Lower lobe of right lung (tissue), 2 donors: ENCODE data around the gene KRTAP9-8. TPM values are rescaled to one million over a fixed set of nuclear protein-coding genes. Genes with fewer than 3 reads are reported as not detected.
"Not testable (repeated sequence)": the region's sequence is repeated elsewhere in the genome, so short reads cannot be mapped to it uniquely, and the experiment has no call there.

Experiments used
- ATAC-seq, 2 donors: fragments of 200-7000 bp; cut with Tn5 transposase; one replicate each; pipeline ENCODE4 v1.9.1; 2020 to 2022; ENCODE audit warnings: mild to moderate bottlenecking in 2 of 2, moderate library complexity in 2 of 2
- DNase-seq: peaks from one replicate; pipeline ENCODE4 v3.0.0-alpha.2; 2020
- H3K27ac ChIP-seq: fragments of 200-600 bp; one replicate; pipeline ENCODE4 v1.8.0; 2022
- H3K27me3 ChIP-seq: fragments of 200-600 bp; one replicate; pipeline ENCODE4 v1.8.0; 2022; ENCODE audit warnings: low read depth
- H3K36me3 ChIP-seq: fragments of 200-600 bp; one replicate; pipeline ENCODE4 v1.8.0; 2022; ENCODE audit warnings: mild to moderate bottlenecking
- H3K4me1 ChIP-seq: fragments of 200-600 bp; one replicate; pipeline ENCODE4 v1.8.0; 2022
- H3K4me3 ChIP-seq: fragments of 200-600 bp; one replicate; pipeline ENCODE4 v1.8.0; 2022; ENCODE audit warnings: mild to moderate bottlenecking
- H3K9me3 ChIP-seq: fragments of 200-600 bp; one replicate; pipeline ENCODE4 v1.8.0; 2022
- intact Hi-C: fragments of 100-400 bp; cut with DNase I; formaldehyde crosslinking; loops from one replicate; pipeline ENCODE4 v1.11.0; 2022
- total RNA-seq: library from RNA; stranded (reverse); fragmentation: NEBNext Ultra II Directional; extraction: Animal tissue kit (Norgen Biotek cat#: 25700); gene quantifications from one replicate; pipeline ENCODE4 v1.2.1, GENCODE V29; 2021
- TF ChIP-seq, protein P1 (sequence below): fragments of 200-600 bp; IDR thresholded peaks from one replicate; pipeline ENCODE4 v1.8.0; 2022; ENCODE audit warnings: antibody characterized with exemption, mild to moderate bottlenecking
- donor health status: DM: no; HTN: yes; CAD: no; lungs with severe emphysema.

KRTAP9-8 gene
- total RNA-seq, 1 donor from 2014 or later, result not detected

DNA sequence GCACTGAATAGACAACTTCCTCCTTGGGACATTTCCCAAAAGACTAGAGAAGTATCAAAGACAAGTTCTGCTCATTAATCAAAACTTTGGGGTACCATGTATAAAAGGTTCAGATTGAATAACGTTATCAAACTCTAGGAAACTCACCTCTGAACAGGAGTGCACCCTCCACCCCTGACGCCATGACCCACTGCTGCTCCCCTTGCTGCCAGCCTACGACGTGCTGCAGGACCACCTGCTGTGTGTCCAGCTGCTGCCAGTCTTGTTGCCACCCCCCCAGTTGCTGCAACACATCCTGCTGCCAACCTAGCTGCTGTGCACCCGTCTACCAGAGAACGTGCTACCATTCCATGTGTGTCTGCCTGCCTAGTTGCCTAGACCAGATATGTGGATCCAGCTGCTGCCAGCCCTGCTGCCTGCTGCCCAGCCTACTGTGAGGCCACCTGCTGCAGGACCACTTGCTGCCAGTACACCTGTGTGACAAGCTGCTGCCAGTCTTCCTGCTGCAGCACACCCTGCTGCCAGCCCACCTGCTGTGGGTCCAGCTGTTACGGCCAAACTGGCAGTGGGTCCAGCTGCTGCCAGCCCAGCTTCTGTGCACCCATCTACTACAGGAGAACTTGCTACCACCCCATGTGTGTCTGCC, 25.2 kb upstream of the KRTAP9-8 start:
- intact Hi-C loops, result no loop called here
- no peaks in the 10 kb centered on the region for H3K36me3 ChIP-seq
- DNase-seq, result no peak
- H3K27me3 ChIP-seq, result peaks cover 6% of the 10 kb centered on the region
- H3K4me1 ChIP-seq, result no peaks in the 10 kb centered on the region
- TF ChIP-seq, protein P1, sequence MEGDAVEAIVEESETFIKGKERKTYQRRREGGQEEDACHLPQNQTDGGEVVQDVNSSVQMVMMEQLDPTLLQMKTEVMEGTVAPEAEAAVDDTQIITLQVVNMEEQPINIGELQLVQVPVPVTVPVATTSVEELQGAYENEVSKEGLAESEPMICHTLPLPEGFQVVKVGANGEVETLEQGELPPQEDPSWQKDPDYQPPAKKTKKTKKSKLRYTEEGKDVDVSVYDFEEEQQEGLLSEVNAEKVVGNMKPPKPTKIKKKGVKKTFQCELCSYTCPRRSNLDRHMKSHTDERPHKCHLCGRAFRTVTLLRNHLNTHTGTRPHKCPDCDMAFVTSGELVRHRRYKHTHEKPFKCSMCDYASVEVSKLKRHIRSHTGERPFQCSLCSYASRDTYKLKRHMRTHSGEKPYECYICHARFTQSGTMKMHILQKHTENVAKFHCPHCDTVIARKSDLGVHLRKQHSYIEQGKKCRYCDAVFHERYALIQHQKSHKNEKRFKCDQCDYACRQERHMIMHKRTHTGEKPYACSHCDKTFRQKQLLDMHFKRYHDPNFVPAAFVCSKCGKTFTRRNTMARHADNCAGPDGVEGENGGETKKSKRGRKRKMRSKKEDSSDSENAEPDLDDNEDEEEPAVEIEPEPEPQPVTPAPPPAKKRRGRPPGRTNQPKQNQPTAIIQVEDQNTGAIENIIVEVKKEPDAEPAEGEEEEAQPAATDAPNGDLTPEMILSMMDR, result no peak
- no peak for ATAC-seq
- no peak overlapping the region for H3K4me3 ChIP-seq
- H3K9me3 ChIP-seq, result no peaks in the 10 kb centered on the region
- H3K27ac ChIP-seq, result no peak overlapping the region

DNA sequence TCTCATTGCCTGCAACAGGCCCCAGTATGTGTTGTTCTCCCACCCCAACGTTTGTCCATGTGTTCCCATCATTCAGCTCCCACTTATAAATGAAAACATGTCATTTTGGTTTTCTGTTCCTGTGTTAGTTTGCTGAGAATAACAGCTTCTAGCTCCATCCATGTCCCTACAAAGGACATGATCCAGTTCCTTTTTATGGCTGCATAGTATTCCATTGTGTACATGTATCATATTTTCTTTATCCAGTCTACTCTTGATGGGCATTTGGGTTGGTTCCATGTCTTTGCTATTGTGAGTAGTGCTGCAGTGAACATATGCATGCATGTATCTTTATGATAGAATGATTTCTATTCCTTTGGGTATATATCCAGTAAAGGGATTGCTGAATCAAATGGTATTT, 22.1 kb upstream of the KRTAP9-8 start:
- intact Hi-C loops, result no loop called here
- ATAC-seq (no peak), DNase-seq (no peak)
- no peak overlapping the region for H3K27ac ChIP-seq
- H3K4me1 ChIP-seq, result no peaks in the 10 kb centered on the region
- H3K4me3 ChIP-seq, result no peak overlapping the region
- no peaks in the 10 kb centered on the region for H3K36me3 ChIP-seq
- H3K27me3 ChIP-seq, result peaks cover 6% of the 10 kb centered on the region
- H3K9me3 ChIP-seq, result no peaks in the 10 kb centered on the region
- TF ChIP-seq, protein P1, result no peak

DNA sequence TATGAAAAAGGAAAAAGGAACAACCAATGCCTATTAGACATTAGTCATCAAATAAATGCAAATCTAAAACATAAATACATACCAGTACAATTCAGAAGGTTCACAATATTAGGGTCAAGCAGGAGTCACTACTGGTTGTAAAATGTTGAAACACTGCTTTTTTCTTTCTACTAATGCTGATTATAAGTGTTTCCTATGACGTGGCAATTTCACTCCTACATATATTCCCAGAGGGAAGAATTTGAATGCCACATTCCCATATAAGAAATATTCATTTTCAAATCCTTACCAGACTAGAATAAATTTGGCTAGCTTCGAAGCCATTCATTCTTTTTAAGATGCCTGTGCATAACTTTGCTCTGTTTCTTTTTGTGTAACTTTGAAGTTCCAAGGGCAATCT, 14.0 kb upstream of the KRTAP9-8 start:
- TF ChIP-seq, protein P1, result no peak
- ATAC-seq (no peak), DNase-seq (no peak)
- intact Hi-C loops, result no loop called here
- H3K9me3 ChIP-seq, result no peaks in the 10 kb centered on the region
- no peaks in the 10 kb centered on the region for H3K4me1 ChIP-seq
- H3K27ac ChIP-seq, result no peak overlapping the region
- peaks cover 7% of the 10 kb centered on the region for H3K27me3 ChIP-seq
- H3K36me3 ChIP-seq, result no peaks in the 10 kb centered on the region
- H3K4me3 ChIP-seq, result no peak overlapping the region

DNA sequence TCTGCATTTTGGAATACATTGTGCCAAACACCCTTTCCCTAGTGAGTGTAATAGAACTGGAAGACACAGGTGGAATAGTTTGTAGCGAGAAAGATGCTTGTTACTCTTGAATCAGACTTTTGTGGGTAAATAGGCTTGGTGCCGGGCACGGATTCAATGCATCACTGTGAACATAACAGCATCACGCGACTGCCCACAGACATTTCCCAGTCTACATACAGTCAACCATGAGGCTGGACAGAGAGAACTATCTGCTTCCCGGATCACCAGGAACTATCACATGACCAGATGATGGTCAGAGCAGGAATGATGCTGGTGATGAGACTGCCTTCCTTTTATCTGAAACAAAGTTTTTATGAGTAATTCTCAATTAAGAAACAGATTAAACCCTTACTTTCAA, 11.7 kb upstream of the KRTAP9-8 start:
- H3K4me1 ChIP-seq, result no peaks in the 10 kb centered on the region

DNA sequence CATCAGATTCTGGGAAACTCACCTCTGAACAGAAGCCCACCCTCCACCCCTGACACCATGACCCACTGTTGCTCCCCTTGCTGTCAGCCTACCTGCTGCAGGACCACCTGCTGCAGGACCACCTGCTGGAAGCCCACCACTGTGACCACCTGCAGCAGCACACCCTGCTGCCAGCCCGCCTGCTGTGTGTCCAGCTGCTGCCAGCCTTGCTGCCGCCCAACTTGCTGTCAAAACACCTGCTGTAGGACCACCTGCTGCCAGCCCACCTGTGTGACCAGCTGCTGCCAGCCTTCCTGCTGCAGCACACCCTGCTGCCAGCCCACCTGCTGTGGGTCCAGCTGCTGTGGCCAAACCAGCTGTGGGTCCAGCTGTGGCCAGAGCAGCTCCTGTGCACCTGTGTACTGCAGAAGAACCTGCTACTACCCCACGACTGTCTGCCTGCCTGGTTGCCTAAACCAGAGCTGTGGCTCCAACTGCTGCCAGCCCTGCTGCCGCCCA, 11.2 kb upstream of the KRTAP9-8 start, which contains the start of gene KRTAP9-2:
Gene KRTAP9-2 (plus strand): TSS at position 51 of the 498 bp plus-strand sequence. CDS start 7 bp downstream, at position 58.
- H3K4me1 ChIP-seq, H3K9me3 ChIP-seq, DNase-seq, H3K4me3 ChIP-seq, H3K36me3 ChIP-seq, H3K27me3 ChIP-seq, intact Hi-C loops, H3K27ac ChIP-seq, ATAC-seq: not testable (repeated sequence)

More for the DNA sequence above, 11.7 kb upstream of the KRTAP9-8 start:
- H3K36me3 ChIP-seq, result no peaks in the 10 kb centered on the region
- DNase-seq, result no peak
- no peak for ATAC-seq
- intact Hi-C loops, result no loop called here
- H3K27me3 ChIP-seq, result peaks cover 7% of the 10 kb centered on the region
- no peak overlapping the region for H3K27ac ChIP-seq
- TF ChIP-seq, protein P1, result no peak
- no peak overlapping the region for H3K4me3 ChIP-seq
- H3K9me3 ChIP-seq, result no peaks in the 10 kb centered on the region

DNA sequence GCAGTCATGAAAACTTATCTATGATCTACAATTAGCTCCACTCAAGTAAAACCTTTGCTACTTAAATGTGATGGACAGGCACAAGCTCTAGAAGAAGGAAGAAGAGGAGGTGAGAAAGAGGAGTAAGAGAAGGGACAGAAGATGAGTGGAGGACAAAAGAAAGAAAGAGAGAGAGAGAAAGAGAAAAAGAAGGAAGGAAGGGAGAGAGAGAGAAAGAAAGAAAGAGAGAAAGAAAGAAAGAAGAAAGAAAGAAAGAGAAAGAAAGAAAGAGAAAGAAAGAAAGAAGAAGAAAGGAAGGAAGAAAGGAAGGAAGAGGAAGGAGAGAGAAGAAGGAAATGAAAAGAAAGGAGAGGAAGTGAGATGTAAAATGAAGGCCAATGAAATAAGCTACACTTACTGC, 7.7 kb upstream of the KRTAP9-8 start:
- no peak for ATAC-seq
- intact Hi-C loops, result no loop called here
- TF ChIP-seq, protein P1, result no peak

More for the DNA sequence above, 7.7 kb upstream of the KRTAP9-8 start:
- Histone ChIP-seq H3K4me3 (no peak overlapping the region), H3K4me1 (no peaks in the 10 kb centered on the region), H3K27me3 (peaks cover 16% of the 10 kb centered on the region), H3K36me3 (no peaks in the 10 kb centered on the region), H3K27ac (no peak overlapping the region), H3K9me3 (no peaks in the 10 kb centered on the region)
- no peak for DNase-seq
